Adrenal gland (tissue), 5 donors: ENCODE data around the gene SLC22A4.
A peak's percentile ranks its signal among the peaks of the same experiment; 100 is the strongest.

Experiments used
- POLR2A ChIP-seq, 2 donors: fragments of 450-650 bp; IDR thresholded peaks; one replicate each; pipeline ENCODE4 v1.6.1; 2017; ENCODE audit warnings: antibody characterized with exemption in 2 of 2, mild to moderate bottlenecking in 2 of 2, moderate library complexity in 1 of 2
- TF ChIP-seq, protein P1 (sequence below), 6 experiments: fragments of 450-650 bp in 4 of 6; fragments of 200-600 bp in 2 of 6; sonication (generic) in 1 of 6; IDR thresholded peaks; 1 replicate in 5 of 6; 2 replicates in 1 of 6; pipeline versions ENCODE4 v1.5.1 to v1.8.0; 2016 to 2021; ENCODE audit warnings: antibody characterized with exemption in 6 of 6, mild to moderate bottlenecking in 2 of 6, moderate library complexity in 1 of 6
- donor health status: DM: no; HTN: no; CAD: no.

- peak in 1 of 2 donors; percentile 70 for TF ChIP-seq POLR2A (IDR thresholded peaks at IDR 0.05)
- TF ChIP-seq, protein P1, sequence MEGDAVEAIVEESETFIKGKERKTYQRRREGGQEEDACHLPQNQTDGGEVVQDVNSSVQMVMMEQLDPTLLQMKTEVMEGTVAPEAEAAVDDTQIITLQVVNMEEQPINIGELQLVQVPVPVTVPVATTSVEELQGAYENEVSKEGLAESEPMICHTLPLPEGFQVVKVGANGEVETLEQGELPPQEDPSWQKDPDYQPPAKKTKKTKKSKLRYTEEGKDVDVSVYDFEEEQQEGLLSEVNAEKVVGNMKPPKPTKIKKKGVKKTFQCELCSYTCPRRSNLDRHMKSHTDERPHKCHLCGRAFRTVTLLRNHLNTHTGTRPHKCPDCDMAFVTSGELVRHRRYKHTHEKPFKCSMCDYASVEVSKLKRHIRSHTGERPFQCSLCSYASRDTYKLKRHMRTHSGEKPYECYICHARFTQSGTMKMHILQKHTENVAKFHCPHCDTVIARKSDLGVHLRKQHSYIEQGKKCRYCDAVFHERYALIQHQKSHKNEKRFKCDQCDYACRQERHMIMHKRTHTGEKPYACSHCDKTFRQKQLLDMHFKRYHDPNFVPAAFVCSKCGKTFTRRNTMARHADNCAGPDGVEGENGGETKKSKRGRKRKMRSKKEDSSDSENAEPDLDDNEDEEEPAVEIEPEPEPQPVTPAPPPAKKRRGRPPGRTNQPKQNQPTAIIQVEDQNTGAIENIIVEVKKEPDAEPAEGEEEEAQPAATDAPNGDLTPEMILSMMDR (IDR thresholded peaks at IDR 0.05), result no peak
Measured at GRCh38 chr5:132363431-132364112, 69.4 kb downstream of the SLC22A4 start.
